Skeletal muscle satellite cell (primary cell): ENCODE data around the gene TFPT.
A peak's percentile ranks its signal among the peaks of the same experiment; 100 is the strongest.
"Not testable (repeated sequence)": the region's sequence is repeated elsewhere in the genome, so short reads cannot be mapped to it uniquely, and the experiment has no call there.

Experiments used
- H3K27me3 ChIP-seq: 2 replicates; pipeline ENCODE4 v1.7.0; 2013; ENCODE audit warnings: low read length; ENCODE audit not compliant: control insufficient read depth, insufficient read depth
- H3K36me3 ChIP-seq: 2 replicates; pipeline ENCODE4 v1.7.0; 2013; ENCODE audit warnings: mild to moderate bottlenecking, control low read depth, low read length; ENCODE audit not compliant: insufficient read depth
- H3K4me1 ChIP-seq: 2 replicates; pipeline ENCODE4 v1.7.0; 2013; ENCODE audit warnings: low read length; ENCODE audit not compliant: control insufficient read depth, insufficient read depth
- H3K4me2 ChIP-seq: 2 replicates; pipeline ENCODE4 v1.7.0; 2013; ENCODE audit warnings: mild to moderate bottlenecking, low read length
- H3K4me3 ChIP-seq: 2 replicates; pipeline ENCODE4 v1.7.0; 2013; ENCODE audit warnings: low read length
- H3K9ac ChIP-seq: 2 replicates; pipeline ENCODE4 v1.7.0; 2013; ENCODE audit warnings: mild to moderate bottlenecking, low read depth, low read length, moderate library complexity
- H3K9me3 ChIP-seq: replicated peaks from 2 replicates; pipeline ENCODE4 v1.7.0; 2013; ENCODE audit warnings: mild to moderate bottlenecking, control low read depth, low read length

The TFPT gene

GRCh38 chr19:54107876-54108490 is 7.5 kb downstream of the TFPT start:
- Histone ChIP-seq H3K27me3 (no peaks in the 10 kb centered on the region), H3K4me1 (peaks cover 4% of the 10 kb centered on the region), H3K4me3 (no peak overlapping the region), H3K9me3 (no peaks in the 10 kb centered on the region), H3K36me3 (peaks cover 43% of the 10 kb centered on the region), H3K9ac (no peak overlapping the region), H3K4me2 (no peak overlapping the region)

GRCh38 chr19:54106716-54107115 is 8.7 kb downstream of the TFPT start:
- peaks cover 4% of the 10 kb centered on the region for H3K4me1 ChIP-seq
- H3K4me2 ChIP-seq: no peak overlapping the region
- H3K4me3 ChIP-seq: no peak overlapping the region
- no peaks in the 10 kb centered on the region for H3K27me3 ChIP-seq
- peaks cover 43% of the 10 kb centered on the region for H3K36me3 ChIP-seq
- no peak overlapping the region for H3K9ac ChIP-seq
- no peaks in the 10 kb centered on the region for H3K9me3 ChIP-seq

GRCh38 chr19:54105796-54106195 is 9.7 kb downstream of the TFPT start:
- no peaks in the 10 kb centered on the region for H3K27me3 ChIP-seq
- peaks cover 4% of the 10 kb centered on the region for H3K4me1 ChIP-seq
- H3K9me3 ChIP-seq: no peaks in the 10 kb centered on the region
- H3K4me3 ChIP-seq: no peak overlapping the region
- no peak overlapping the region for H3K9ac ChIP-seq
- peaks cover 41% of the 10 kb centered on the region for H3K36me3 ChIP-seq
- H3K4me2 ChIP-seq: no peak overlapping the region

- Histone ChIP-seq H3K36me3 (peaks cover 37% of the 10 kb centered on the region), H3K4me3 (no peak overlapping the region), H3K27me3 (no peaks in the 10 kb centered on the region), H3K9me3 (no peaks in the 10 kb centered on the region), H3K9ac (no peak overlapping the region), H3K4me1 (peaks cover 4% of the 10 kb centered on the region), H3K4me2 (no peak overlapping the region)
Measured at GRCh38 chr19:54104998-54105715, 10.3 kb downstream of the TFPT start.

GRCh38 chr19:54102421-54103169 is 12.9 kb downstream of the TFPT start, which contains the start of gene NDUFA3:
TSS of gene NDUFA3 (plus strand) at chr19:54102855. CDS start at chr19:54102879, 24 bp downstream.
- Histone ChIP-seq H3K9me3 (no peaks in the 10 kb centered on the region), H3K9ac (peak within 1 kb of the TSS; percentile 81), H3K4me2 (peak within 1 kb of the TSS; percentile 97), H3K4me1 (peaks cover 4% of the 10 kb centered on the region), H3K4me3 (peak within 1 kb of the TSS; percentile 92), H3K36me3 (peaks cover 16% of the 10 kb centered on the region), H3K27me3 (no peaks in the 10 kb centered on the region)

- Histone ChIP-seq H3K9me3 (no peaks in the 10 kb centered on the region), H3K4me1 (peaks cover 14% of the 10 kb centered on the region), H3K4me3 (no peak within 1 kb of the TSS), H3K27me3 (no peaks in the 10 kb centered on the region), H3K36me3 (peaks cover 3% of the 10 kb centered on the region), H3K9ac (no peak within 1 kb of the TSS), H3K4me2 (no peak within 1 kb of the TSS)
Measured at GRCh38 chr19:54100561-54100960, 14.9 kb downstream of the TFPT start, which contains the start of gene OSCAR. TSS of gene OSCAR (minus strand) at chr19:54100803. CDS start at chr19:54100792, 11 bp downstream.

GRCh38 chr19:54099903-54100255 is 15.6 kb downstream of the TFPT start:
- not testable (repeated sequence) for H3K9ac ChIP-seq, H3K36me3 ChIP-seq, H3K27me3 ChIP-seq, H3K4me3 ChIP-seq, H3K9me3 ChIP-seq, H3K4me2 ChIP-seq
- H3K4me1 ChIP-seq: peaks cover 16% of the 10 kb centered on the region

- no peak overlapping the region for H3K4me3 ChIP-seq
- H3K9ac ChIP-seq: no peak overlapping the region
- no peaks in the 10 kb centered on the region for H3K27me3 ChIP-seq
- H3K9me3 ChIP-seq: no peaks in the 10 kb centered on the region
- H3K36me3 ChIP-seq: no peaks in the 10 kb centered on the region
- H3K4me1 ChIP-seq: peaks cover 16% of the 10 kb centered on the region
- no peak overlapping the region for H3K4me2 ChIP-seq
Measured at GRCh38 chr19:54099190-54099902, 16.1 kb downstream of the TFPT start.

- Histone ChIP-seq H3K36me3 (no peaks in the 10 kb centered on the region), H3K9me3 (no peaks in the 10 kb centered on the region), H3K4me1 (peaks cover 12% of the 10 kb centered on the region), H3K4me3 (peak overlapping the region; percentile 68), H3K27me3 (no peaks in the 10 kb centered on the region), H3K4me2 (peak overlapping the region; percentile 85), H3K9ac (peak overlapping the region; percentile 62)
Measured at GRCh38 chr19:54096617-54097106, 18.8 kb downstream of the TFPT start.

- H3K9ac ChIP-seq: peak overlapping the region; percentile 47
- H3K36me3 ChIP-seq: not testable (repeated sequence)
- peaks cover 12% of the 10 kb centered on the region for H3K4me1 ChIP-seq
Measured at GRCh38 chr19:54095859-54096616, 19.4 kb downstream of the TFPT start.

More at GRCh38 chr19:54095859-54096616, 19.4 kb downstream of the TFPT start:
- not testable (repeated sequence) for H3K27me3 ChIP-seq, H3K9me3 ChIP-seq
- H3K4me2 ChIP-seq: peak overlapping the region; percentile 85
- H3K4me3 ChIP-seq: peak overlapping the region; percentile 68
